ENCODE data around the gene LAMA4.

Gene LAMA4

GRCh38 chr6:112194511-112194910, 59.9 kb downstream of the LAMA4 start:
- no peak for TF ChIP-seq CTCF (conservative IDR thresholded peaks at IDR 0.05; ENCODE audit: control insufficient read depth, insufficient read depth, low read depth, low read length)
- no peak overlapping the region for H3K4me3 ChIP-seq (ENCODE audit: control insufficient read depth, low read depth, low read length)
- no peak for DNase-seq (ENCODE audit: low read depth)

- no peak for TF ChIP-seq CTCF (conservative IDR thresholded peaks at IDR 0.05; ENCODE audit: control insufficient read depth, insufficient read depth, low read depth, low read length)
- no peak for DNase-seq (ENCODE audit: low read depth)
- no peak overlapping the region for H3K4me3 ChIP-seq (ENCODE audit: control insufficient read depth, low read depth, low read length)
Observed at GRCh38 chr6:112193535-112194051, 60.8 kb downstream of the LAMA4 start.

- no peak for TF ChIP-seq CTCF (conservative IDR thresholded peaks at IDR 0.05; ENCODE audit: control insufficient read depth, insufficient read depth, low read depth, low read length)
- DNase-seq (ENCODE audit: low read depth) = no peak
Observed at GRCh38 chr6:112193117-112193516, 61.2 kb downstream of the LAMA4 start.

GRCh38 chr6:112191509-112192020, 62.8 kb downstream of the LAMA4 start:
- H3K4me3 ChIP-seq (ENCODE audit: control insufficient read depth, low read depth, low read length) = no peak overlapping the region
- no peak for DNase-seq (ENCODE audit: low read depth)
- no peak for TF ChIP-seq CTCF (conservative IDR thresholded peaks at IDR 0.05; ENCODE audit: control insufficient read depth, insufficient read depth, low read depth, low read length)

More at GRCh38 chr6:112193117-112193516, 61.2 kb downstream of the LAMA4 start:
- no peak overlapping the region for H3K4me3 ChIP-seq (ENCODE audit: control insufficient read depth, low read depth, low read length)

- DNase-seq (ENCODE audit: low read depth) = no peak
- no peak overlapping the region for H3K4me3 ChIP-seq (ENCODE audit: control insufficient read depth, low read depth, low read length)
- TF ChIP-seq CTCF (conservative IDR thresholded peaks at IDR 0.05; ENCODE audit: control insufficient read depth, insufficient read depth, low read depth, low read length) = no peak
Observed at GRCh38 chr6:112190164-112190563, 64.2 kb downstream of the LAMA4 start.

GRCh38 chr6:112189494-112189893, 64.9 kb downstream of the LAMA4 start:
- H3K4me3 ChIP-seq (ENCODE audit: control insufficient read depth, low read depth, low read length) = no peak overlapping the region
- TF ChIP-seq CTCF (conservative IDR thresholded peaks at IDR 0.05; ENCODE audit: control insufficient read depth, insufficient read depth, low read depth, low read length) = no peak
- peak; percentile 93 for DNase-seq (ENCODE audit: low read depth)

- peak; percentile 4 for TF ChIP-seq CTCF (conservative IDR thresholded peaks at IDR 0.05; ENCODE audit: control insufficient read depth, insufficient read depth, low read depth, low read length)
- no peak overlapping the region for H3K4me3 ChIP-seq (ENCODE audit: control insufficient read depth, low read depth, low read length)
- peak; percentile 93 for DNase-seq (ENCODE audit: low read depth)
Observed at GRCh38 chr6:112188906-112189305, 65.5 kb downstream of the LAMA4 start.

Measured in fibroblast of mammary gland (primary cell).